Activated CD4-positive, alpha-beta T cell treated with anti-CD3 and anti-CD28 coated beads, Interleukin-2, amount 50 U/mL, for 24 hours (primary cell): ENCODE results near the gene TAF4.
"Not testable (repeated sequence)": the region's sequence is repeated elsewhere in the genome, so short reads cannot be mapped to it uniquely, and the experiment has no call there.

Source experiments
- DNase-seq, 2 donors: peaks; one replicate each; pipeline ENCODE4 v3.0.0-alpha.2; 2020; ENCODE audit warnings: low read depth in 1 of 2, low spot score in 1 of 2

Gene TAF4

DNA sequence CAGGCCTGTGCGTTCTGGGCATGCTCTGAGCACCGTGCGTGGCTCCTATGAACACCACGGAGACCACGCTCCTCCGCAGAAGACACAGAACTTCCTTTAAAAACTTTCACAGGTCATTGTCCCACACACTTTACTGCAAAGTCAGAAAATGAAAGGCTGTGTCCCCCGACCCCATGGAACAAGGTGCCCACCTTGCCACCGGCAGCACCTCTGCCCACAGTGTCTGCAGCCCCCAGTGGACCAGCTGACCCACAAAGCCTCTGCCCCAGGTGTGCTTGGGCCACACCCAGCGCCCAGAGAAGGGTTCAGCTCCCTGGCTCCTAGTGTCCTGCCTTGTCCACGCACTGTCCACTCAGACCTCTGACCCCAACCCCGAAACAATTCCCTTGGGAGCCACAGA, 8.7 kb downstream of the TAF4 start:
- no peak for DNase-seq

DNA sequence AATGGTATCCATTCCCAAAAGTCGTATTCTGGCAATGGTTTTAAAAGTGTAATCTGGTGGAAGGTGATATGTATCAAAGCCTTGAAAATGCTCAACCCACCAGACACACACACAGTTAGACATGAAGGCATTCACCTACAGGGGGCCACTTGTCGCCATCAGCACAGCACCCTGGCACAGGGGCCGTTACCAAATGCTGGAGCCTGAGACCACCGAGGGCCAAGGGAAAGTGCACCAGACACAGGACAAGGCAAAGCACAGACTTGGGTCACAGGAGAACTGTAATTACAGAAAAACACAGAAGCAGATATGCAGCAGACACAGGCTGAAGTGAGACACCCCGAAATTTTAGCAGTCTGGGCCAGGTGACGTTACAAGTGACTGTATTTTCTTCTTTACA, 9.3 kb downstream of the TAF4 start:
- no peak for DNase-seq

DNA sequence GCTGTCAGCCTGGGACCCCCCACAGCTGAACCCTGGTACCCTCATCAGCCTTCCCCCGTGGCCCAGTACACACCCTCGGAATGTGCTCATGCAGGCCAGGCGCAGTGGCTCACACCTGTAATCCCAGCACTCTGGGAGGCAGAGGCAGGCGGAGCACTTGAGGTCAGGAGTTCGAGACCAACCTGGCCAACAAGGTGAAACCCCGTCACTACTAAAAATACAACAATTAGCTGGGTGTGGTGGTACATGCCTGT, 9.9 kb downstream of the TAF4 start:
- DNase-seq = not testable (repeated sequence)

DNA sequence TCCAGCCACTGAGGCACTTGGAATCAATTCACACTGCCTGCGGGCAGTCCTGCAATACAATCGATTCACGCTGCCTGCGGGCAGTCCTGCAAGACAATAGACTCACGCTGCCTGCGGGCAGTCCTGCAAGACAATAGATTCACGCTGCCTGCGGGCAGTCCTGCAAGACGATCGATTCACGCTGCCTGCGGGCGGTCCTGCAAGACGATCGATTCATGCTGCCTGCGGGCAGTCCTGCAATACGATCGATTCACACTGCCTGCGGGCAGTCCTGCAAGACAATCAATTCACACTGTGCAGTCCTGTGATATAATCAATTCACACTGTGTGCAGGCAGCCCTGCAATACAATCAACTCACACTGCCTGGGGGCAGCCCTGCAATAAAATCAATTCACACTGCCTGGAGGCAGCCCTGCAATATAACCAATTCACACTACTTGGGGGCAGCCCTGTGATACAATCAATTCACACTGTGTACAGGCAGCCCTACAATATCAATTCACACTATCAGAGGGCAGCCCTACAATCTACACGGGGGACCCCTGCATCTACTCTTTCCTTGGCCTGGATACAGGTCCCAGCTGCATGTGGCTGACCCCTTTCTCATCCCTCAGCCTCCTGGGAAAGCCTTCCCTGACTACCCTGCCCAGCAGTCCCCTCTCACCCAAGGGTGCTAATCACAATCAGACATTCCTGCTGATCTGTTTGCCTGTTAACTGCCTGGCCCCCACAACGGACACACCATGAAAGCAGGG, 10.4 kb downstream of the TAF4 start:
- no peak for DNase-seq

DNA sequence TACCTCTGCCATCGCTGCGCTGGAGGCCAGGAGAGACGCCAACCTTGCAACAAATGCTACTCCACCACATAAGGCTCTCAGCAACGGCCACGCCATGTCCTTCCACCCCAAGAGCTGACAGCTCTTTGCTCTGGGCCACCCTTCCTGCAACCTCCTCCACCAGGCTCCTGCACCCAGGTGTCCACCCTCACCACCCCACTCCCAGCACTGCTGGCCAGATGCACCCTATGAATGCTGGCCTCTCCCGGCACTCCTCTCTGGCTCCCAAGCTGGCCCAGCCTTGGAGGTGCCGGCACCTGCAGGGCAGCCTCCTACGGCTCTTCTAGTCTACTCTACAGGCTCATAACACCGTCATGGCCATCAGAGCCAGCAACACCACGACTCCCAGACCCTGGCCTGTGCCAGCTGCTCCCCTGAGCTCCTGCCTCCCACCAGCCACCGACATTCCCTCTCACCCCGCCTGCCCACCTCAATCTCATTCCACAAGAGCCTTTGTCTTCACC, 11.2 kb downstream of the TAF4 start:
- DNase-seq = no peak

DNA sequence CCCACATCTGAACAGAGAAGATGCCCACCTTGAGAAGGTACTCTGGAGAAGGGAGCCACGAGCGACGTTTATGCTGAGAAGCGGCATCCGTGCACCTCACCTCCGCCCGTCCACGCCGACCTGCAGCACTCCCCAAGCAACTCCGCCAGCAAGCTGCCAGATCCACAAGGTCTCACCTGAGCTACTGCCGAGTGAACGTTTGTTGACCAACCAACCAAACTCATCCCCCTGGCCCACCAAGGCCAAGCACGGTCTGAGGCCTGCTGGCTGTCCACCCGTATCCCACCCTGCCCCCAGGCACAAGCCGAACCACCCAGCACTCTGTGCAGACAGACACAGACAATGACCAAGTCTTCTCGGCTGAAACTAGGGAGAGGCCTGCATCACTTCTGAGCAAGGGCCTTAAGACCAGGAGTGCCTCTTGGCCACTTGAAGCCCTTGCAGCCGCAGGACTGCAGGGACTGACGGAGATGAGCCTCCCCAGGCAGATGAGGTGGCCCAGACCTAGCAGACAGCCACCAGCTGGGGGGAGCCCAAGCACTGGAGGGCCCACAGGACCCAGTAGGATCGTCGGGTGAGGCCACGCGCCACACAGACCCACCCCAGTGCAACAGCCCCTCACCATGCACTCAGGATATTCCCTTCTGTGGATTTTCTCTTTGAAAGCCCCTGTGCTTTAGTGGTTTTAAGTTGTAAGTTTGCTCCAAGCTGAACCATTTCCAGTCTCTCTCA, 12.1 kb downstream of the TAF4 start:
- no peak for DNase-seq

DNA sequence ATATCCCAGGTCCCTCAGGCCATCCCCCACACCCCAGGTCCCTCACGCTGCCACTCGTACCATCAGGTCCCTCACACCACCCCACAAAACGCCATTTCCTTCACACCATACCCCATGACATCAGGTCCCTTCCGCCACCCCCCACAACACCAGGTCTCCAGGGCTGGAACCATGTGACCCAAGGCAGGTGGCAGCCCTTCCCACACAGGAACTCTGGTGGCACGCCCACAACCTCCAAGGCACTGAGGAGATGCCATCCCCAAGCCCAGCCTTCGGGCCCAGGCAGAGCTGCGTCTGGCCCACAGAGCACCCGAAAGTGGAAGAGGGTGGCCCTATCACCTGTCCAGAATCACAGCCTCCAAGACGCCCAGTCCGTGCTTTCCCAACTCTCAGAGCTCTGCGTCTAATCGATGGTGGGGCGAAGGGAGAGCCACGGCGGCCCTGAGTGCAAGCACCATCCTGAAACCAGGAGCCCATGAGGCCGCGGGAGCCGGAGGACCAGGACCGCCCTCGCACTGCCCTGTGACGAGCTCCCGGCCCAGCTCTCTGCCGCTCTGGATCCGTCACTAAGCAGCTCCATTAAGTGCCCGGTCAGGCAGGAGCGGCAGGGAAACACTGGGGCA, 12.7 kb downstream of the TAF4 start:
- DNase-seq = no peak

DNA sequence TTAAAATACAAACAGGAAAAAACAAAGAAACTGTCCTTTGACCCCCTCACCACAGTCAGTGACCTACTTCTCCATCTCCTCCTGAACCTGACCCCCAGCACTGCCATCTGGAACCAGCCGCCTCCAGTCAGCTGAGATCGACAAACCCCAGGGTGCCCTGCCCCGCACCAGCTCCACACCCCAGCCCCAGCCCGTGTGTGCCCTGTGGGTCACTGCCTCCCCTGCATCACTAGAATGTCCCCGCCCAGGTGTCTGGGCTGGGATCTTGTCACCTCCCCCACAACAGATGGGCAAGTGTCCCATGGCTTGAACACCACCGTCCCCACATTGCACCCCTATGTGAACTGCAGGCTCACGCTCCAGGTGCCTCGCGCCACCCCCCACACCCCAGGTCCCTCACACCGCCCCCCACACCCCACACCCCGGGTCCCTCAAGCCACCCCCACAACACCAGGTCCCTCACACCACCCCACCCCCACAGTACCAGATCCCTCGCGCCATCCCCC, 13.3 kb downstream of the TAF4 start:
- no peak for DNase-seq

DNA sequence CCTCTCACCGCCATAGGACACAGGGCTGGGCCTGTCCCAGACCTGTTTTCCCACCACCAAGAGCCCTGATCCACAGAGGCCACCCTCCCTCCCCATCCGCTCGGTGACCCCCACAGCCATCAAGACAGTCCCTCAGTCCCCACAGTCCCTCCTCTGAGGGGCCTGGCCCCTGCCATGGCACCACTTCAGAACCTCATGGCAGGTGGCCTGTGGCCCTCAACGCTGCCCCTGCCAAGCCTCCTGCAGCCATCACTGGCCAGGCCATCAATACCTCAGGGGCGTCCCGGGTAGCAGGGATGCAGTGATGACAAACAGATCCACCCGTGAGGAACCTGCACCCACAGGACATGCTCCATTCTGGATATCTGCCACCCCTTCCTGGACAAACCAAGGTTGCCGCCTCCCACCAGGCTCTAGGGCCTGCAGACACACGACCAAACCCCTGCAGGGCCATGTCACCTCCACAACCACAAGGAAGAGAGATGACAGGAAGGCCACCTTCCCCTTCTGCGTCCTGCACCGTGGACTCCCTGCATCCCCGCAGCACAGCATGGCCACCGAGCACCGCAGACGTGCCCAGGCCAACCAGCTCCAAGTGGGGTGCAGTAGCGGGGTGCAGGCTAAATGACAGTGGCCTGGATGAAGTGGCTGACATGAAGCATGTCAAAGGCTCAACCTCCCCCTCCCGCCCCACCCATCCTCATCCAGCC, 14.0 kb downstream of the TAF4 start:
- DNase-seq = no peak

DNA sequence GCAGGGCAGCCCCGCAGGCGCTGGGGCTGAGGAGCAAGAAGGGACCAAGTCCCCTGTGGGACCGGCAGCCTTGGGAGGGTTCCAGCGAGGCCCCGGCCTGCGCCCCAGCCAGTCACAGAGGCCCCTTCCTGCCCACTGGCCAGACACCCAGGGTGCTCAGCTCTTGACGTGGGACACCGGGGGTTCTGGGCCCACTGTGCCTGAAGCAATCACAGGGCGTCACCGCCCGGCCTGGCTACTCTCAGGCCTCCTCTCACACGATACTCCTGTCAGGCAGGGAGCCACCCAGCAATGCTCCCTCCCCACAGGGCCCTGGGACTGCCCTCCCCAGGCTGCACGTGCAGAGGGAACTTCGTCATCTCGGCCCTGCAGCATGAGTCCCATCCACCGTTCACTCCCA, 14.5 kb downstream of the TAF4 start:
- no peak for DNase-seq

DNA sequence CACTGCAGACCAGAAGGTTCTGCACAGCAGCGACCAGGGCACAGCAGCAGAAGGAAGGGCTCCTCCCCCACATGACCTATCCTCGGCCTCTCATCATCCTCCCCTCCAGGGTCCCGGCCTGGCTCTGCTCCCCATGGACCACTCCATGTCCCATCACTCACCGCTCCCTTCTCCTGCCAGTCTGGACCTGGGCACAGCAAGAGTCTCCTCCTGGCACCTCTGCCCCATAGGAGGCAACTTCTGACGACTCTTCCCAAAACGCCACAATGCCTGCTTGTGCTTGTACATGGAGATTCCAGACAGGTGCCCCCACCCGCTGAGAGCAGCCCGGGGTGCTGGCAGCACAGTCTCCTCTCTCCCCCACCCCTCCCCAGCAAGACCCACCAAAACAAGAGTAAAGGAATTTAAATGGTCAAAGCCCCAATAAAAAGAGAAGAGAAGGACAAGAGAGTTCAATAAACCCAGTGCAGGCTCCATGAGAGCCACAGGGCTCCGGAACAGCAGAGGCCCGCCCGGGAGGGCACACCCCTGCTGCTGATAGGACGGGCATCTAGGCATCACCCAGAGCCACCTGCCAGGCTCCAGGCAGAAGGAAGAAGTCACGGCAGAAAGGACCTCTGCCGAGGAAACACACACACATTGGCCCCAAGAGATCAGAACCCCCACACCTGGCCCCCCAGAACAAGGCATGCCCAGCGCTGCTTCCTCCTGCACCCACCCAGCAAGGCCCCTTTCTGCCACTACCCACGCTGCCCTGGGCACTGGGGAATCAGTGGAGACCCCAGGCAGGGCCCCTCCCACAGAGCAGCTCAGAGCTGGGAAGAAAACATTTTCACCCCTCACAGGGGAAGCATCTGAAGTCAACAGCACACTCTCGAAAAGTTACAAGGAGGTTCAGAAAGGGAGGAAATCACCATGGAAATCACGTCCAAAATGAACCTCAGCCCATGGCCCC, 15.2 kb downstream of the TAF4 start:
- no peak for DNase-seq

DNA sequence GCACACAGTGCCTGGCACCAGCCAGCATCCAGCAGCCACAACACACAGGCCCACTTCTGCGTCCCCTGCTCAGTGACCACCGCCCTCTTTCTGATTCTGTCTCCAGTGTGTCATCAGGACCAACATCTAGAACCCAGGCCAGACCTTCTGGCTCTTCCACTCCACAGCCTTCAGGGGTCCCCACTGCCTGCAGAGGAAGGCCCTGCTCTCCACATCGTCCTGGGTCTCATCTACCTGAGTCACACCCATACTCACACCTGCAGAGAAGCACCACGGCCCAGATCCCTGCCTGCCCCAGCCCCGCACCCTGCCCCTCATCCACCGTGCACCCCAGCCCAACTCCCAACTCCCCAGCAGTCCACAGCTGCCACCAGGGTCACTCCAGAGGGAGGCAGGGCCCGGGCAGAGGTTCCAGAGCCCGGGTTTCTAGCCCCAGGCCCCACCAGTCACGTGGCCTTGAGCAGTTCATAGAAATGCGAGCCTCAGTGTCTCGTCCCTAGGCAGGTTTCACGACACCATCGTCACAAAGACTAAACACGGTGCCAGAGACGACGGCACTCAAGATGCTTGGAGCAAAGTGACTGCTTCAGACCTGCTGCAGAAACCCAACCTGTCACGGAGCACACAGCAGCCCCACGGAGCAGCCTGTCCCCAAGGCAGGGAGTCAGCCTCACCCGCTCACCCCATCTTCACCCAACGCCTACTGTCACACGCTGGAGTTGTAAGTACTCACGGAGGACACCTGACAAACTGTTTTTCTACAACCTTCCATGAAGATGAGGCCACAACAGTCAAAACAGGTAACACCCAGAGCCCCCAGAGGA, 16.1 kb downstream of the TAF4 start:
- no peak for DNase-seq

DNA sequence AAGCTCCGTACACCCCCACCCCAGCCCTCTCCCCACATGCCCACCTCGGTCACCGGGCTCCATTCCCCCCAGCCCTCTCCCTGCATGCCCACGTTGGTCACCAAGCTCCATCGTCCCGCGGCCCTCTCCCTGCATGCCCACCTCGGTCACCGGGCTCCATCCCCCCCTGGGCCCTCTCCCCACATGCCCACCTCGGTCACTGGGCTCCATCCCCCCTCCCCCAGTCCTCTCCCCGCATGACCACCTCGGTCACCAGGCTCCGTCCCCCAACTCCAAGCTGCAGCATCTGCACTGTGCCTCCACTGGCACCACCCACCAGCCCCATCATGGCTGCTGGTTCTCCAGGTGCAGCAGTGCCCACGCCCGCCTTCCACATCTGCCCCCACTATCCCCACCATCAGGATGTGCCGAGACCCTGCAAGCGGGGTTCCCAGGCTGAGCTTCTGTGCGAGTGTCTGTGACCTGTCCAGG, 16.8 kb downstream of the TAF4 start:
- DNase-seq = no peak

DNA sequence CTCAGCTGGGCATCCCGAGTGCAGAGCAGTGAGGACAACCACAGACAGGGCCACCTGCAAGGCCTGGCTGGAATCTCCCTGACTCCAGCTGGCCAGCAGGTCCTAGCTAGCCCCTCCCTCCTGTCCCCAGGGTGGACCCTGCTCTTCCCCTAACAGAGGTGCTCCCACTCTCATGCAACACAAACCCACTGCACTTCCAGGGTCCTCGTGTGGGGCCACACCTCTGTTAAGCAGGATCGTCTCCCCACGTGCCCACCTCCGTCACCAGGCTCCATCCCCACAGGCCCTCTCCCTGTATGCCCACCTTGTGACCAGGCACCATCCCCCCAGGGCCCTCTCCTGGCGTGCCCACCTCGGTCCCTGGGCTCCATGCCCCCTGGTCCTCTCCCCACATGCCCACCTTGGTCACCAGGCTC, 17.3 kb downstream of the TAF4 start:
- DNase-seq = no peak

DNA sequence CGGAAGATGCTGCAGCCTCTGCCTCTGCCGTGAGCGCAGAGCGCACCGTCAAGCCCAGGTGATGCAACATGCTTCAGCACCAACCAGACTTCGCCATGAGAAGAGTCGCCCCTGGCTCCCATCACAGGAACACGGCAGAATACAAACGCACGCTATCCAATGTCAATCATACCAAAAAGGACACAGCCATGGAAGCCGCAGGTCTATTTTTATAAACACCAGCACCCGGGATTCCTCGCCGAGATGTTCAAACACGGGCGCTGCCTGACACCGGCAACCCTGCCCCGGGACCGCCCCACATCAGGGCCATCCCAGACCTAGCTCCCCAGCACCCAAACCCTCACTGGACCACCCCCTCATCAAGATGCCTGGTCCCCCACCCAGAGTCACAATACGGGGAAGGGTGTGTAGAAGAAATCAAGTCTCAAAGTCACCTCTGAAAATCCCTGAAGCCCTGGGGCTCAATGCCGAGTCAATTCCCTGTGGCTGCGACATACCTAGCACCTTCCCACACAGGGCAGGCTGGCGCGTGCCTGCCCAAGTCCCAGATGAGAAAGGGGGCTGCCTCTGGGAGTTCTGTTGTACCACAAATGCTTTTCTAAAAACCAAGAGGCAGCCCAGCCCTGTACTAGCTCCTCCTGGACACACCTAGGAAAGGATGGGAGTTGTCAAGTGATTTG, 17.9 kb downstream of the TAF4 start:
- no peak for DNase-seq

DNA sequence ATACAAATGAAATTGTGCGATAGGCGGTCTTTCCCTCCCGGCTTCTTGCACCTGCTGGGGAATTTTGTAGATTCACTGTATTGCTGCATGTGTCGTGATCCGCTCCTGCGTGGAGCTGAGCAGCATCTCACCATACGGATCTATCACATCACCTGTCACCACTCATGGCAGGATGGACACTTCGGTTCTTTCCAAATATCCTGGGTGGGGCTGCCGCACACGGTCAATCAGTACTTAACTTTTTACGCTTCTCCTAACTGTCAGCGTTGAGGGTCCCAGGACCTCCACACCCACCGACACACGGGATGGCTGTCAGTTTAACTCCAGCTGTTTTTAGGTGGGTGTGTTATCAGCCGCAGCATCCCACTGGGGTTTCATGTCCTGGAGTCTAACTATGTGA, 19.2 kb downstream of the TAF4 start:
- no peak for DNase-seq

DNA sequence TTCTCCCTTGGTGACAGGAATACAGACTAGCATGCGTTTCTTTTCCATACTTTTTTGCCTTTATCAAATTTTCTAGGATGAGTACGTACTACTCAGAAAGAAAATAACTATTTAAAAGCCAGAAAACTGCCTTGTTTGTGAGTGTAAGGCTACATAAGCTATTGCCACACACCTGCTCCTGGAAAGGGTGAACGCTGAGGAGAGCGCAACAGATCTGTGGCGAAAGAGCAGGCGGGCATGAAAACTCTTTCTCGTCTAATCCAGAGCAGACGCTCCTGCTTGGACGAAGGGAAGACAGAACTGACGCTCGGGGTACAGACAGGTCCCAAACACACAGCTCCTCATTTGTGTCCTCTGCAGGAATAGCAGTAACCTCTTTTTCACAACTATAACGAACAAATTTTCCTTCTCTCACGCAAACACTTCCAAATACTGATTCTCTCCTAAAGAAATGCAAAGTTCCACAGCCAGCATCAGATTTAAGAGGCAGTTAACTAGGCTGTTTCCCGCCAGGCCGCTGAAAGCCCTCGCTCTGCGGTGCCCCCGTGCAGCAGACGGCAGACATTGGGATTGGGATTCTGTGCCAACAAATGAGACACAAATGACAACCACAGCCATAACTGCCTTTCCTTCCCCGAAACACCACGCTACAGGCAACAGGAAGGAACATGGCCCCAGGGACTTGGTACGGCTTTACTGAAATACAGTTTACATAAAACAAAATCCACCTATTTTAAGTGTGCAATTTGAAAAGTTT, 20.0 kb downstream of the TAF4 start:
- DNase-seq = no peak

DNA sequence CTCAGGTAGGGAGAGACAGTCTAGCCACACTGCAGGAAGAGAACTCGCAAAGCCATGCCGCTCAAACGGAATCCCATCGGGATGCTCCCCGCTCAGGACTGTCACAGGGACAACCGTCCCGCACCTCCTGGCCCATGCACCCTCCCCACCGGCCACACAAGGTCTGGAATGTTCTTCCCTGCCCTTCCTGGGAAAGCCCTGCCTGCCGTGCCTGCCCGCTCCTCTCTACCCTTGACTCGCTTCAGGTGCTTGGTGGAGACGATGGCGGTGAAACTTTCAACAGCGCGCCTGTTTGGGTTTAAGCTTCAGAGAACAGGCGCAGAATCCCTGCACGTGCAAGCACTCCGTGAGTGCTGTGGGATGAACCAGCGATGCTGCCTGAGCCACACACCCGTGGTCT, 20.6 kb downstream of the TAF4 start:
- DNase-seq = no peak
